GM19328 (cell line): ENCODE results near the gene PM20D1.
"Not testable (repeated sequence)": the region's sequence is repeated elsewhere in the genome, so short reads cannot be mapped to it uniquely, and the experiment has no call there.

Experiments used
- ATAC-seq: cut with Tn5 transposase; IDR thresholded peaks from one replicate; pipeline ENCODE4 v1.9.1; 2021; ENCODE audit warnings: mild to moderate bottlenecking, moderate library complexity; ENCODE audit not compliant: unreplicated experiment

The PM20D1 gene, protein sequence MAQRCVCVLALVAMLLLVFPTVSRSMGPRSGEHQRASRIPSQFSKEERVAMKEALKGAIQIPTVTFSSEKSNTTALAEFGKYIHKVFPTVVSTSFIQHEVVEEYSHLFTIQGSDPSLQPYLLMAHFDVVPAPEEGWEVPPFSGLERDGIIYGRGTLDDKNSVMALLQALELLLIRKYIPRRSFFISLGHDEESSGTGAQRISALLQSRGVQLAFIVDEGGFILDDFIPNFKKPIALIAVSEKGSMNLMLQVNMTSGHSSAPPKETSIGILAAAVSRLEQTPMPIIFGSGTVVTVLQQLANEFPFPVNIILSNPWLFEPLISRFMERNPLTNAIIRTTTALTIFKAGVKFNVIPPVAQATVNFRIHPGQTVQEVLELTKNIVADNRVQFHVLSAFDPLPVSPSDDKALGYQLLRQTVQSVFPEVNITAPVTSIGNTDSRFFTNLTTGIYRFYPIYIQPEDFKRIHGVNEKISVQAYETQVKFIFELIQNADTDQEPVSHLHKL

DNA sequence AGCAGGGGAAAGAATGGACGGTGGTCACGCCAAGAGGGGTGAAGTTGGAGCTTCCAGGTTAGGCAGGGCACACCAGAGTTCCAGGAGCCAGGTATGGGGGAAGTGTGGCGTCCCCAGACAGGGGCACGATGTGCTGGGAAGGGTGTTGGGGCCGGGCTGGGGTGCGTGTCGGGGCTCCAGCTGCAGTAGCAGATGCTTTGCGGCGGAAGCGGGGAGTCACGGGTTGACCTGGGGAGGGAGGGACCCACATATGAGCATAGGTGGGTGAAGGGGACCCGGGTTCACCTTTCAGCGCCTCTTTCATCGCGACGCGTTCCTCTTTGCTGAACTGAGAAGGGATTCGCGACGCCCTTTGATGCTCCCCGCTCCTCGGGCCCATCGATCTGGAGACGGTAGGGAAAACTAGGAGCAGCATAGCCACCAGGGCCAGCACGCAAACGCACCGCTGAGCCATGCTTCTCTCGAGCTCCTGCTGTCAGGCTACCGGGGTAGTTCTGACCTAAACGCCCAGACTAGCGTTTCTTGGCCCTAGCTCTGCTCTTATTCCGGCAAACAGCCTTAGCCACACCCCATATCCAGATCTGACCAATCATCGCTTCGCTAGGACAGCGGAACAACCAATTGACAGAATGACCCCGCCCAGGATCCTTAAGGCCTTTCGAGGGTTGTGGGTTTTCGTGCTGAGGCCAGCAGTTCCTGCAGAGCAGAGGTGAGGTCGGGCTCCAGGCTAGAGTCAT, at the start of gene PM20D1:
TSS of gene PM20D1 (minus strand) at position 514 of the 737 bp plus-strand sequence. CDS start at position 454, 60 bp downstream.
- peak; percentile 82 for ATAC-seq

DNA sequence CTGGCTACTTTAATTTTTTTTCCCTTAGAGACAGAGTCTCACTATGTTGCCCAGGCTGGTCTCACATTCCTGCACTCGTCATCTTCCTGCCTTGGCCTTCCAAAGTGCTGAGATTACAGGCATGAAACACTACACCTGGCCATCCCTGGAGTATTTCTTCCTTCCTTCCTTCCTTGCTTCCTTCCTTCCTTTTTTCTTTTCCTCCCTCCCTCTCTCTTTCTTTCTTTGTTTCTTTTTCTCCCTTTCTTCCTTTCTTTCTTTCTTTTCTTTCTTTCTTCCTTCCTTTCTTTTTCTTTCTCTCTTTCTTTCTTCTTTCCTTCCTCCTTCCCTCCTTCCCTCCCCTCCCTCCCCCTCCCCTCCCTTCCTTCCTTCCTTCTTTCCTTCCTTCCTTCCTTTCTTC, 46.4 kb upstream of the PM20D1 start:
- no peak for ATAC-seq

DNA sequence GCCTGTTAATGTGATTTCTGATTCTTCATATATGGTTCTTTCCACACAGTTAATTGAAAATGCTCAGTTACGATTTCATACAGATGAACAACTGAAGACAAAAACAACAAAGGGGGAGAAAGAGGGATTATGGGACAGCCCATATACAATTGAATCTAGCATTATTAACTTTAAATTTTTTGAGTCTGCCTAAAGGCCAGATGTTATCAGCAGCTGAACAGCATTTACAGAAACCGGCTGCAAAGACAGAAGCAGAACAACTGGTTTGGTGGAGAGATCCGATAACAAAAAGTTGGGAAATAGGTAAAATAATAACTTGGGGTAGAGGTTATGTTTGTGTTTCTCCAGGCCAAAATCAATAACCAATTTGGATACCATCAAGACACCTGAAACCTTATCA, 44.2 kb upstream of the PM20D1 start:
- ATAC-seq: not testable (repeated sequence)

DNA sequence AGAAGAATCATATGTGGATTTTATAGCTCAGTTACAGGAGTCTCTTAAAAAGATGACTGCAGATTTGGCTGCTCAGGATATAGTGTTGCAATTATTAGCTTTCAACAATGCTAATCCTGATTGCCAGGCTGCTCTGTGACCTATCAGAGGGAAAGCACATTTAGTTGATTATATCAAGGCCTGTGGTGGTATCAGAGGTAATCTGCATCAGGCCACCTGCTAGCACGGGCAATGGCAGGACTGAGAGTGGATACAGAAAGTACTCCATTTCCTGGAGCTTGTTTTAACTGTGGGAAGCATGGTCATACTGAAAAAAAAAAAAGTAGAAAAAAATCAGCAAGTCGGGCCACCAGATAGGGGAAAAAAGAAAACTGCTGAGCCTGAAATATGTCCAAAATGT, 42.2 kb upstream of the PM20D1 start:
- not testable (repeated sequence) for ATAC-seq

DNA sequence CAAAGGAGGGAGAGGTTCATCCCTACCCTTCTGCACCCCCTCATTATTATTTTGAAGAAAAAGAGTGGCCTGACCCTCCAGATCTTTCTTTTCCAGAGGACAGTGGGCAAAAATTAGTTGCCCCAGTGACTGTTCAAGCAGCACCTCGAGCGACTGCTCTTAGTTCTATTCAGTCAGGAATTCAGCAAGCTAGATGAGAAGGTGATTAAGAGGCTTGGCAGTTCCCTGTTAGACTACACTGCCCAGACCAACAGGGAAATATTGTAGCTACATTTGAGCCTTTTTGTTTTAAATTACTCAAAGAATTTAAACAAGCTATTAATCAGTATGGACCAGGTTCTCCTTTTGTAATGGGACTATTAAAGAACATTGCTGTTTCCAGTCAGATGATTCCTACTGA, 41.5 kb upstream of the PM20D1 start:
- not testable (repeated sequence) for ATAC-seq

DNA sequence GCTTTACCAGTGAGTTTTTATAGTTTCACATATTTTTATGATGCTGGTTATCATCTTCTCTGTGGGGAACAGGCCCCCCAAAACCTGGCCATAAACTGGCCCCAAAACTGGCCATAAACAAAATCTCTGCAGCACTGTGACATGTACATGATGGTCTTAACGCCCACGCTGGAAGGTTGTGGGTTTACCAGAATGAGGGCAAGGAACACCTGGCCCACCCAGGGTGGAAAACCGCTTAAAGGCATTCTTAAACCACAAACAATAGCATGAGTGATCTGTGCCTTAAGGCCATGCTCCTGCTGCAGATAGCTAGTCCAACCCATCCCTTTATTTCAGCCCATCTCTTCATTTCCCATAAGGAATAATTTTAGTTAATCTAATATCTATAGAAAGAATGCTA, 40.7 kb upstream of the PM20D1 start:
- ATAC-seq: not testable (repeated sequence)

DNA sequence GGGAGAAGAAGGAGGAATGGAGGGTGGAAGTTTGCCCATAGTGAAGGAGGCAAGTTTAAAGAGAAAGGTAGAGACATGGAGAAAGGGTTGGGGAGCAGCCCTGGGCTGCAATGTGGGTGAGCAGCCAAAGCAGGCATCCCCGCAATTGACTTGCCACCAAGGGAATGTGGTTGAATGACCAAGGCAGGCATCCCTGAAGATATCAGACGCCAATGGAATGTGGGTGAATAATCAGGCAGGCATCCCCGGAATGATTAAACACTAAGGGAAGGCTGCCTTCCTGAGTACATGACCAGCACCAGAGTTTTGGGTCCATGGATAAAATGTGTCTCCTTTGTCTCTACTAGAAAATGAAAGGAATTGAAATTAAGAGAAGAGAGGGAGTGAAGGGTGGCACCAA, 39.8 kb upstream of the PM20D1 start:
- not testable (repeated sequence) for ATAC-seq

DNA sequence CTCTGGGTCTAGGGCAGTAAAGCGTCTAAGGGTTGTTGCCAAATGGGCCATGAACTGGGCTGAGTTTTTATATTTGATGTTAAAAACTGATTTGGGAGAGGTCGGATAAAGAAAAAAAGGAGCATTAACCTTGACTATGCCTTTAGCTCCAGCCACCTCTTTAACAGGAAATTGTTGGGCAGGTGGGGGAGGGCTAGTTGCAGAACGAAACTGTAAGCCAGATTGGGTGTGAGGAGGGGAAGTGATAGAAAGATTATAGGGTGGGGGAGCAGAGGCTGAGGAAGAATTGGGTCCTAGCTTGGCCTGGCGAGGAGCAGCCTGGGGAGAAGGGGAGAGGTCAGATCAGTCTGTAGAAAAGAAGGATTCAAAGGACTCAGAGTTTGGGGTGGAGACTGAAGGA, 39.1 kb upstream of the PM20D1 start:
- not testable (repeated sequence) for ATAC-seq

DNA sequence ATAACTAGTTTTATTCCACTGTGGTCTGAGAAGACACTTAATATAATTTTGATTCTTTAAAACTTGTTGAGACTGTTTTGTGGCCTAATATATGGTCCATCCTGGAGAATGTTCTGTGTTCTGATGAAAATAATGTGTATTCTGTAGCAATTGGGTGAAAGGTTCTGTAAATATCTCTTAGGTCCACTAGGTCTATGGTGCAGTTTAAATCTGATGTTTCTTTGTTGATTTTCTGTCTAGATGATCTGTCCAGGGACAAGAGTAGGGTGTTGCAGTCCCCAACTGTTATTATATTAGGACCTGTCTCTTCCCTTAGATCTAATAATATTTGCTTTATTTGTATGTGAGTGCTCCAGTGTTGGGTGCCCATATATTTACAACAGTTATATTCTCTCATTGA, 33.9 kb upstream of the PM20D1 start:
- no peak for ATAC-seq

DNA sequence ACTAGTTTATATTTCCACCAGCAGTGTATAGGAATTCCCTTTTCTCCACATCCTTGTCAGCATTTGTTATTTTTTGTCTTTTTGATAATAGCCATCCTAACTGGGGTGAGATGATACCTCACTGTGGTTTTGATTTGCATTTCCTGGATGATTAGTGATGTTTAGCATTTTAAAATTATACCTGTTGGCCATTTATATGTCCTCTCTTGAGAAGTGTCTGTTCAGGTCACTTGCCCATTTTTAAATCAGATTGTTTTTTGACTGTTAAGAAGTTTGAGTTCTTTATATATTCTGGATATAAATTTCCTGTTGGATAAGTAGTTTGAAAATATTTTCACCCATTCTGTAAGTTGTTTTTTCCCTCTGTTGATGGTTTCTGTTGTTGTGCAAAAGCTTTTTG, 31.0 kb upstream of the PM20D1 start:
- ATAC-seq: no peak

DNA sequence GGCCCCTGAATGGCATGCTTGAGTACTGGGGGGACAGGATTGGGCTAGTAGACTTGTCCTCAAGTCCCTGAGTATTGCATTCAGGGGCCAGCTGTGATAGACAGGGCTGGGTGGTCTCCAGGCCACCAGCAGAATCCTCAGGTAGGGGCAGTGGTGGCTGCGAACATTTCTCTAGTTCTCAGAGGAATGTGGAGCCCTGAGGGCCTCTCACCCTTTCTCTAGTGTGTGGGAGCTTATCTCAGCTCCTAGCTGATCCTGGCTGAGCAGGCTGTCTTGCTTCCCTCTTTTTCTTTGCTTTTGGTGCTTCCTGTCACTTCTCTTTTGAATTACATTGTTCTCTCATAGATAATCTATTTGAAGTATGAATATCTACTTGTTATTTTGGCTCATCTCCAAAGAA, 30.0 kb upstream of the PM20D1 start:
- ATAC-seq: no peak

DNA sequence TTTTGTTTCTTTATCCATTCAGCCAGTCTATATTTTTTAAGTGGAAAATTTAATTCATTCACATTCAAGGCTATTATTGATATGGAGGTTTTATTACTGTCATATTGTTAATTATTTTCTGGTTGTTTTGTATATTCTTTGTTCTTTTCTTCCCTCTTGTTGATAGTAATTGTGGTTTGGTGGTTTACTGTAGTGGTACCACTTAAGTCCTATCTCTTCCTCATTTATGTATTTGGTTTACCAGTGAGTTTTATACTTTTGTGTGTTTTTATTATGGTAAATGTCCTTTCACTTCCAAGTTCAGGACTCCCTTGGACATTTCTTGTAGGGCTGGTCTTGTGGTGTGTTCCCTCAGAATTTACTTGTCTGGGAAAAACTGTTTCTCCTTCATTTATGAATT, 28.1 kb upstream of the PM20D1 start:
- no peak for ATAC-seq

DNA sequence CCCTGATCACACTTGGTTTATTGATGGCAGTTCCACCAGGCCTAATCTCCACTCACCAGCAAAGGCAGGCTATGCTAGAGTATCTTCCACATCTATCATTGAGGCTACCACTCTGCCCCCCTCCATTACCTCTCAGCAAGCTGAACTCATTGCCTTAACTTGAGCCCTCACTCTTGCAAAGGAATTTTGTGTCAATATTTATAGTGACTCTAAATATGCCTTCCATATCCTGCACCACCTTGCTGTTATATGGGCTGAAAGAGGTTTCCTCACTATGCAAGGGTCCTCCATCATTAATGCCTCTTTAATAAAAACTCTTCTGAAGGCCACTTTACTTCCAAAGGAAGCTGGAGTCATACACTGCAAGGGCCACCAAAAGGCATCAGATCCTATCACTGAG, 23.2 kb upstream of the PM20D1 start:
- not testable (repeated sequence) for ATAC-seq

DNA sequence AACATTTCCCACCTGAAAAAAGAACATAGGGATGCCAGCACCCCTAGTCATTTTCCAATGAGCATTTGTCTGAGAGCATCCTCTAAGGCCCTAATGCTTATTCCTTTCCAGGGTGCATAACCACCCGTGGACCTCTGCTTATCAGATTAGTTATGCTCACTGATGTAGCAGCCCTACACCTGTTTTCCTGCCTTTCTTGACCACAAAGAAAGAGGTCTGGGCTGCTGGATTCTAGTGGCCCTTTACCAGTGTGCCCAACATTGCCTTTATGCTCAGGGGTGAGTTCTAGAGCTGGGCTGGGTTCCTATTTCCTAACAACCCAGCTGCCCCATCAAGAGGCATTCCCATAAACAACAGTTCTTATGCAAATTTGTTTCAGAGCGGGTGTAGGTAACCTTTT, 20.3 kb upstream of the PM20D1 start:
- no peak for ATAC-seq

DNA sequence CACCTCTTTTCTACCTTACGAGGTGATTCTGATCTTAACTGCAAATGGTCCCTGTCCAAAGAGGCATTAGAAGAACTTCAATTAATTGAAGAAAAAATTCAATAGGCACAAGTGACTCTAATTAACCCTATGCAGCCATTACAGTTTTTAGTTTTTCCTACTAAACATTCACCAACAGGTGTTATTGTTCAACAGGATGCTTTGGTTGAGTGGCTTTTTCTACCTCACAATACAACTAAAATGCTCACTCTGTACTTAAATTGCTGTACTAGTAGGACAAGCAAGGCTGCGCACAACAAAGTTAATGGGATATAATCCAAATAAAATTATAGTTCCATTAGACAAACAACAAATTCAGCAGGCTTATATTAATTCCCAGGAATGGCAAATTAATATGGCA, 11.6 kb upstream of the PM20D1 start:
- no peak for ATAC-seq

DNA sequence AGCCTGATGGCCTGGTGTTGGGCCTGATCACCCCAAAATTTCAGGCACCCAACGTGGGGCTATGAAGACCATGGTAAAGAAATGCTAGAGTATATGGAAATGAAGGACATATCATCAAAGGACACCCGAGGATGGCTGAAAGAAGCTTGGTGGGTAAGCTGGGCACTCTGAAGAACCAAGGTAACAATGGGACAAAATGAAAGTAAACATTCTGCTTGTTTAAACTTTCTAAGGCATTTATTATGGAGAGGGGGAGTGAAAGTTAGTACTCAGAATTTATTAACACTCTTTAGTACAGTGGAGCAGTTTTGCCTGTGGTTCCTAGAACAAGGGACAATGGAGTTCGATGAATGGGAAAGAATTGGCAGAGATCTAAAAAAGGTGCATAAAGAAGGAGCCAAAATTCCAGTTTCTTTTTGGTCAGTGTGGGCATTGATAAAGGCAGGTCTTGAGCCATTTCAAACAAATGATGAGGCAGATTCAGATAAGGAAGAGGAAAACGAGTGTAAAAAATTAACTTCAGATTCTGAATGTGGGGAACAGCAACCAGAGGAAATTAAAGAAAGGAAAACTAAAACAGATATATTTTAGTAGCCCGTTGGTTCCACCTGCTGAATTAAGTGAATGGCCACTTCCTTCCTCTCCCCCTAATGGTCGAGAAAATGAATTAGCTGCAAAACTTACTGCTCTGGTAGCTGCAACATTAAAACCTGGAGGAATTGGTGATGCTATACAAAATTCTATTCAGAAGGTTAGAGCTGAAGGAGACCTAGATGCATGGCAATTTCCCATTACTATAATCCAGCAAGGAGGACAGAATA, 8.4 kb upstream of the PM20D1 start:
- no peak for ATAC-seq

DNA sequence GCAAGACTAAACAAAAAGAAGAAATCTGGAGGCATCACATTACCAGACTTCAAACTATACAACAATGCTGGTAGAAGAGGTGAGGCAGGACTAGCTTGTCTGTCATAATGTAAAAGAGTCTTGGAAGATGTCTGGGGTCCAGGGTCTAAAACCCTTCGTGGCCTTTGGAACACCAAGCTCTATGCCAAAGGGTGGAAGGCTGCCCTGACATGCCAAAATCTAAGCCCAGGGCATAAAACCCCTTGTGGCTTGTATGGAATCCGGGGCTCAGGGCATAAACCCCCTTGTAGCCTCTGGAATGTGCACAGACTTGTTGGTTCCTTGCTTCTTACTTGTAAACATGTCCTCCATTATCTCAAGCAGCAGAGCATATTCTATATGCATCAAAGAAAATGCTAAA, 7.6 kb upstream of the PM20D1 start:
- not testable (repeated sequence) for ATAC-seq

DNA sequence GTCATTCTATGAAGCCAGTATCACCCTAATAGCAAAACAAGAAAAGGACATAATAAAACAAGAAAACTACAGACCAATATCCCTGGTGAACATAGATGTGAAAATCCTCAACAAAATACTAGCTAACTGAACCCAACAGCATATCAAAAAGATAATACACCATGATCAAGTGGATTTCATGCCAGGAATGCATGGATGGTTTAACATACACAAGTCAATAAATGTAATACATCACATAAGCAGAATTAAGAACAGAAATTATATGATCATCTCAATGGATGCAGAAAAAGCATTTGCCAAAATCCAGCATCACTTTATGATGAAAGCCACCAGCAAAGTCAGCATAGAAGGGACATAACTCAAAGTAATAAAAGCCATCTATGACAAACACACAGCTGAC, 6.5 kb upstream of the PM20D1 start:
- ATAC-seq: no peak

DNA sequence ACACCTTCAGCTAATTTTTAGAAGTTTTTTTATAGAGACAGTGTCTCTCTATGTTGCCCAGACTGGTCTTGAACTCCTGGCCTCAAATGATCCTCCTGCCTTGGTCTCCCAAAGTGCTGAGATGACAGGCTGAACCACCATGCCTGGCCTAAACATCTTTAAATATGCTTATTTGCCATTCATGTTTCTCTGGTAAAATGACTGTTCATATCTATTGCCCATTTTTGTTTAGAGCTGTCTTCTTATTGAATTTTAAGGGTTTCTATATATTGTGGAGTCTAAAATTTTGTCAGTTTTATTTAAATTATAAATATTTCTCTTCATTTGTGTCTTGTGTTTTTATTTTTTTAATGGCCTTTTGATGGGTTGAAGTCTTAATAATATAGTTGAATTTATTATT, 3.0 kb upstream of the PM20D1 start:
- no peak for ATAC-seq

DNA sequence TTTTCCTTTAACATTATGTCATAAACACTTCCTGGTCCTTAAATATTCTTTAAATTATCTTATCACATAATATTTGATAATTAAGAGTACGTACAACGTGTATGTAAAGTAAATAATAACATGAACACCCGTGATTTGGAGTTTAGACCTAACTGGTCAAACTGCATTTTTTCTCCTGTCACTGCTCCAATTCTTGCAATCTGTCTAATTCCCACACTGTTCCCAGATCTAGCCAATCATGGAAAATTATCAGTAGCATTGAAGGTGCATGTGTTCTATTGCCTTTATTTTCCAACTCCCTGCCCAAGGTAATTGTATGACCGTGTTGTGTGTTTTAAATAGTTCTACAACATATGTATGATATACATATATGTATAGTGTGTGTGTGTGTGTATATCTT, 2.1 kb upstream of the PM20D1 start:
- ATAC-seq: no peak
